IPS-18c (cell line): ENCODE data around the gene FYN.

Experiments used
- H3K4me3 ChIP-seq: 2 replicates; pipeline ENCODE4 v1.7.0; 2013; ENCODE audit warnings: low read depth, mild to moderate bottlenecking, low read length, moderate library complexity; ENCODE audit not compliant: insufficient read depth
- H3K9me3 ChIP-seq: one replicate; pipeline ENCODE4 v1.6.1; 2013; ENCODE audit warnings: mild to moderate bottlenecking, low read length, moderate library complexity; ENCODE audit not compliant: control insufficient read depth, insufficient read depth

Gene FYN

GRCh38 chr6:111743862-111744692, 129.2 kb downstream of the FYN start:
- Histone ChIP-seq H3K4me3 (no peak overlapping the region), H3K9me3 (no peaks in the 10 kb centered on the region)

GRCh38 chr6:111743360-111743759, 129.9 kb downstream of the FYN start:
- no peak overlapping the region for H3K4me3 ChIP-seq
- H3K9me3 ChIP-seq = no peaks in the 10 kb centered on the region

GRCh38 chr6:111741177-111741952, 131.9 kb downstream of the FYN start:
- no peaks in the 10 kb centered on the region for H3K9me3 ChIP-seq
- no peak overlapping the region for H3K4me3 ChIP-seq

DNA sequence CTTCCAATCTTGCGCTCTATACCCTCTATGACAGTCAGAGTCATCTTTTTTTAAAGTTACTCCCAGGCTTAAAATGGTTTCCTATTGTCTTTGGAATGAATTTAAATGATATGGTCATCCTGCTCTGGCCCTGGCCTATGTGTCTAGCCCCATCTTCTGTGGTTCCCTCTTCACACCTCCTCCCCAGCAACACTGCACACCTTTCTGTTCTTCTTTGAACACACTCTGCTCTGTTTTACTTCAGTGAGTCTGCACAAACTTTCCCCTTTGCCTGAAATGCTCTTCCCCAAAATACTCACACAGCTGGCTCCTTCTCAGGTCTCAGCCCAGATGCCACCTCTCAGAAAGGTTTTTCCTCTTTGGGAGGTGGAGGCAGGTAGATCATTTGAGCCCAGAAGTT, 132.7 kb downstream of the FYN start:
- Histone ChIP-seq H3K9me3 (no peaks in the 10 kb centered on the region), H3K4me3 (no peak overlapping the region)

DNA sequence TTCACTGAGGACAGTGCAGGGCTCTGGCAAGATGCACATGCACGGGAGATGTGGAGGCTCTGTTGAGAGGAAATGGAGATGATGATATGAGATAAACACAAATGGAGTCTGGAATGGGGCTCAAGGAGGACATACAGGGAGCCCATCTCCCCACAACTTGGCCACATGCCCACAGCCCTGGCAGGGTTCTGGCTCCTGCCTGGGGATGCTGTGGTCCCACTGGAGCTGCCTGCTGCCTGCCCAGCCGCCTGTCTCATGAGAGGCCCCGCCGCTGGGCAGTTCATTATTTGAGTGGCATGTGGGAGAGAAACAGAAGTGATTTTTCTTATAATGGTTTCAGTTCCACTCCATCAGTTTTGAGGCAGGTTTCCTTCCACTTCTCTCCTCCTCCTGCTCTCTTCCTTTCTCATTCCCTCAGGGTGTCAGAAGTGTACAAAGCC, 134.0 kb downstream of the FYN start:
- no peak overlapping the region for H3K4me3 ChIP-seq
- H3K9me3 ChIP-seq = no peaks in the 10 kb centered on the region

- H3K4me3 ChIP-seq = no peak overlapping the region
- no peaks in the 10 kb centered on the region for H3K9me3 ChIP-seq
Observed at GRCh38 chr6:111738631-111739030, 134.6 kb downstream of the FYN start.

DNA sequence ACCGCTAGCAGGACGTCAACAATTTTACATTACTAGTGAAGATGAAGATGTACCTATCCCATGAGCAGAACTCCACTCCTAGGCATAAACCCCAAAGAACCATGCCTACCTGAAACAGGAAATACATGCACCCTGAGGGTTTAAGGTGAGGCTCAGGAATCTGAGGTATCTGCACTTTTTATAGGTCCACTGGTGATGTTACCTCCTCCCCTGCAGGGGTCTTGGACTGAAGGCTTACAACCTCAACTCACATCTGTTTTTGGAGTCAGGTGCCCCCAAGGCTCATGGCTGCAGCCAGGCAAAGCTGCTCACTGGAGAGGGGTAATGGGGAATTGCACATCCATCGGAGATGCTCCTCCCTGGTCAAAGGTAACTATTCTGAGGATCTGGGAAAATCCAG, 135.1 kb downstream of the FYN start:
- no peaks in the 10 kb centered on the region for H3K9me3 ChIP-seq
- H3K4me3 ChIP-seq = no peak overlapping the region

- Histone ChIP-seq H3K4me3 (no peak overlapping the region), H3K9me3 (peaks cover 8% of the 10 kb centered on the region)
Observed at GRCh38 chr6:111737065-111737521, 136.2 kb downstream of the FYN start.

GRCh38 chr6:111736005-111736608, 137.1 kb downstream of the FYN start:
- no peak overlapping the region for H3K4me3 ChIP-seq
- peaks cover 8% of the 10 kb centered on the region for H3K9me3 ChIP-seq

DNA sequence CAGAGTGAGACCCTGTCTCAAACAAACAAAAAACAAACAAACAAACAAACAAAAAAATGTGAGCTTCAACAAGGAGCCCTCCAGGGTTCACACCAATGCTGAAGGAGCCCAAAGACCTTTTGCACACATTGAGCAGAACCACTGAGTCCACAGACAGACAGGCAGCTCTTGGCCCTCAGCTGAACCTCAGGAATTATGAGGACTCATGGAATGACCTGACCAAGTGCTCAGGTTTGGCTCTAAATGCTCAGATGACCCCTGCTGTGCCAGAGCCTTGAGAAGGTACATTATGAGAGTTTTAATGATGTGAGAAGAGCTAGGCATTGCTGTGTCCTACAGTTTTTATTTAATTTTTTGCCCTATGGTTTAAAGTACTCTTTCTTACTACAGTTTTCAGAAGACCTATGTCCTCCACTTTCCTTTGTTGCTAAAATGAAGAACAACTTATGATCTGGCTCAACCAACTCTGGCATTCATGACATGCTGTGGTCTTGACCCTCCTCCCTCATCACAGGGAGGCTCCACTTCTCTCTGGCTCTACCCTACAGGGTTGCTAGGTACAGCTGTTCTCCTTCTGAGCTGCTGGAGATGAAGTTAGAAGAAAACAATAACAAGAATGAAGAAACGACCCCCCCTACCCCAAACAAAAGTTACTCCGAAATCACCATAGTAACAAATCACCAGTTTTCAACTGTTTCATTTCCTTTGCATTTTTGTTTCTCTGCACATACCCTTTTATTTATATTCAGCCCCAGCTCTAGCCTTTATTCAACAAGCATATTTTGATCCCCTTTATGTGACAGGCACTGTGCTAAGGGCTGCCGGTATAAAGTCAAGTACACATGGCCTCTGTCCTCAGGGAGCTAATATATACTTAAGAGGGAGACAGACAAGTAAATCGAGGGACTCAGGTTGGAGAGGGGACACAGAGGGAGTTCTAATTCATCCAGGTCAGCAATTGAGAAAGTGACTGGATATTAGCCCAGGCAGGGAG, 138.9 kb downstream of the FYN start:
- Histone ChIP-seq H3K9me3 (peaks cover 8% of the 10 kb centered on the region), H3K4me3 (no peak overlapping the region)

DNA sequence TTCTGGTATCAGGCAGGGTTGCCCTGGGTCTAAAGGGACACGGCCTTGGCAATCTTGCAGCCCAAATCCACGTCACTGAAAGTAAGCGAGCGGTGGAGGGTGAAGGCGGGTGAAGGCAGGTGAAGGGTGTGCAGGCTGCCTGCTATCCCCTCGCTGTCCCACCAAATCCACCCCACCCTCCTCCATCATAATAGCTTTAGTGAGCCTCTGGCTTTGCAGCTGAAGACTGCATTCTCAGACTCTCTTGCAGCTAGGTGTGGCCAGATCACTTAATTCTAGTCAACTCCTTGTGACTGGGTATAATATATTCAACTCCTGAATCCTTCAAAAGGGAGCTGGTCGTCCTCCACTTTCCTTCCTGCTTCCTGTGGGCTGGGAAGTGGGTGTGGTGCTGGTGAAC, 140.9 kb downstream of the FYN start:
- no peak overlapping the region; the same call in 1 of the 2 replicates for H3K4me3 ChIP-seq
- peaks cover 8% of the 10 kb centered on the region for H3K9me3 ChIP-seq

- Histone ChIP-seq H3K4me3 (no peak overlapping the region), H3K9me3 (peaks cover 8% of the 10 kb centered on the region)
Observed at GRCh38 chr6:111731456-111732195, 141.6 kb downstream of the FYN start.

DNA sequence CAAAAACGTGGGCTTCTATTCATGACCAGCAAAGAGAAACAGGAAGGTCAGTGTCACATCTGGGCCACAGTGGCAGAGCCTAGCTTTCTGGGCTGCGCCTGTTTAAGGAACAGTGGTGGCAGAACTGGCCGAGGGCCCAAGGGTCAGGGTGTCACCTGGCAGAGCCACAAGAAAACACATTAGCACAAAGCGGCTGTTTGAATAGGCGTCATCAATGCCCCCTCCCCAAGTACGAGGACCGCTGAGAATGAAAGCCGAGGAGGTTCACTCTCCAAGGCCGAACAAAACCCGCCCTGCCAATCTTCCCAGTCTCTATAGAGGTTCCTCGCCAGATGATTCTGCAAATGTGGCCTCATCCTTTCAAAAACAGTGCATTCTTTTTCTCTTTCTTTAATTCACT, 142.4 kb downstream of the FYN start:
- H3K9me3 ChIP-seq = peaks cover 8% of the 10 kb centered on the region
- no peak overlapping the region for H3K4me3 ChIP-seq

GRCh38 chr6:111727802-111728201, 145.4 kb downstream of the FYN start:
- Histone ChIP-seq H3K9me3 (peaks cover 6% of the 10 kb centered on the region), H3K4me3 (no peak overlapping the region)

- Histone ChIP-seq H3K4me3 (no peak overlapping the region), H3K9me3 (no peaks in the 10 kb centered on the region)
Observed at GRCh38 chr6:111727041-111727440, 146.2 kb downstream of the FYN start.

DNA sequence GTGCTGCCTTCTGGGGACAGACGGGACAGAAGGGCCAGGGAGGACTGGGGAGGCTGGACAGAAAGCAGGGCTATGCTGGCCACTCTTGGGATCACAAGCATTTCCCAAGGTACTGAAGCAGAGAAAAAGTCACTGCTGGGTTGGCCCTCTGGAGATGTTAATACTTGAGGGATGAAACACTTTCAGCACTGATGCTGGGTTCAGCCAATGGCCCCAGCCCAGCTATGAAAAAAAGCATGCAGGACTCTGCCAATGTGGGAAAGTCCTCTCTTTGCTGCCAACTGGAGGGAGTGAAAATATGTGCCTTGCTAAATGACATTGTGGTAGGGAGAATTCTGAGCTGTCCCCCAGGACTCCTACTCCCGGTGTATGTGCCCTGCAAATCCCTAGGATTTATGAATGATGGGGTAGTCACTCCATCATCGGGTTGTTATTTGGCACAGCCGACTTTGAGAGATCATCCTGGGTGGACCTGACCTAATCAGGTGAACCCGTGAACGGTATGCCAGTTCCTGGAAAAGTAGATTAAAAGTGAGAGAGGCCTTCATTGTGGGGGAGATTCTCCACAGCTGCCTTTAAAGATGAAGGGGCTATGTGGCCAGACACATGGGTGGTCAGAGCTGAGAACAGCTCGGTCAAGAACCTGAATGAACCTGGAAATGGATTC, 147.7 kb downstream of the FYN start:
- Histone ChIP-seq H3K9me3 (no peaks in the 10 kb centered on the region), H3K4me3 (no peak overlapping the region)
